ENCODE measurements around the gene MTFMT. TPM values are rescaled to one million over a fixed set of nuclear protein-coding genes. Genes with fewer than 3 reads are reported as not detected.

MTFMT gene
- total RNA-seq, 2 donors from 2014 or later, result 13.9 to 23.6 TPM

GRCh38 chr15:65062726-65063125 is 33.3 kb upstream of the MTFMT start:
- ATAC-seq (no peak), DNase-seq (no peak)
- intact Hi-C loops (cut with DNase I), result no loop called here

GRCh38 chr15:65062061-65062460 is 32.6 kb upstream of the MTFMT start:
- DNase-seq (no peak), ATAC-seq (no peak)

GRCh38 chr15:65060641-65061397 is 31.4 kb upstream of the MTFMT start:
- intact Hi-C loops (cut with DNase I), result no loop called here
- DNase-seq, result peak; percentile 71
- peak; percentile 33 to 54 for ATAC-seq

More at GRCh38 chr15:65062061-65062460, 32.6 kb upstream of the MTFMT start:
- intact Hi-C loops (cut with DNase I), result no loop called here

- ATAC-seq (peak; percentile 14 to 38), DNase-seq (no peak)
- intact Hi-C loops (cut with DNase I), result no loop called here
Measured at GRCh38 chr15:65059931-65060596, 30.6 kb upstream of the MTFMT start.

GRCh38 chr15:65059369-65059750 is 29.9 kb upstream of the MTFMT start:
- intact Hi-C loops (cut with DNase I), result no loop called here
- ATAC-seq (no peak), DNase-seq (no peak)

- intact Hi-C loops (cut with DNase I), result no loop called here
- ATAC-seq, result no peak
- DNase-seq, result no peak
Measured at GRCh38 chr15:65058394-65059368, 29.2 kb upstream of the MTFMT start.

- no peak for ATAC-seq
- DNase-seq, result no peak
- intact Hi-C loops (cut with DNase I), result no loop called here
Measured at GRCh38 chr15:65057549-65057940, 28.1 kb upstream of the MTFMT start.

- intact Hi-C loops (cut with DNase I), result no loop called here
- no peak for ATAC-seq
- DNase-seq, result no peak
Measured at GRCh38 chr15:65056868-65057548, 27.6 kb upstream of the MTFMT start.

- intact Hi-C loops (cut with DNase I), result no loop called here
- no peak for ATAC-seq
- DNase-seq, result no peak
Measured at GRCh38 chr15:65056106-65056505, 26.7 kb upstream of the MTFMT start.

- intact Hi-C loops (cut with DNase I), result no loop called here
- no peak for DNase-seq
- ATAC-seq, result peak; percentile 31 to 82
Measured at GRCh38 chr15:65055201-65055870, 25.9 kb upstream of the MTFMT start.

GRCh38 chr15:65054333-65055200 is 25.1 kb upstream of the MTFMT start:
- DNase-seq (peak; percentile 77), ATAC-seq (peak; percentile 67 to 81)
- intact Hi-C loops (cut with DNase I), result loop anchor here (5.0 kb wide), 2 partner anchors 33 to 48 kb away; no protein-coding TSS in a partner anchor

GRCh38 chr15:65052956-65053355 is 23.5 kb upstream of the MTFMT start:
- intact Hi-C loops (cut with DNase I), result loop anchor here (2.0 to 5.0 kb wide), 3 partner anchors 30 to 49 kb away; no protein-coding TSS in a partner anchor
- DNase-seq, result no peak
- ATAC-seq, result no peak

GRCh38 chr15:65051266-65051665 is 21.8 kb upstream of the MTFMT start:
- no peak for DNase-seq
- intact Hi-C loops (cut with DNase I), result loop anchor here (5.0 kb wide), 2 partner anchors 36 to 51 kb away; no protein-coding TSS in a partner anchor
- ATAC-seq, result no peak

- no peak for DNase-seq
- intact Hi-C loops (cut with DNase I), result loop anchor here (5.0 kb wide), 2 partner anchors 37 to 52 kb away; no protein-coding TSS in a partner anchor
- ATAC-seq, result no peak
Measured at GRCh38 chr15:65050270-65050669, 20.8 kb upstream of the MTFMT start.

- DNase-seq, result peak; percentile 93
- peak; percentile 91 to 97 for ATAC-seq
- intact Hi-C loops (cut with DNase I), result loop anchor here in 1 of 2 donors (10.0 kb wide), 1 partner anchor 225 kb away; no protein-coding TSS in a partner anchor
Measured at GRCh38 chr15:65049418-65049840, 20.0 kb upstream of the MTFMT start.

- intact Hi-C loops (cut with DNase I), result loop anchor here in 1 of 2 donors (10.0 kb wide), 1 partner anchor 227 kb away; no protein-coding TSS in a partner anchor
- no peak for ATAC-seq
- no peak for DNase-seq
Measured at GRCh38 chr15:65048241-65048640, 18.8 kb upstream of the MTFMT start.
